ENCODE measurements around the gene TMEM269. TPM values are rescaled to one million over a fixed set of nuclear protein-coding genes. Genes with fewer than 3 reads are reported as not detected.

TMEM269 gene
- total RNA-seq, 2 donors from 2014 or later = 0.14 to 0.62 TPM

GRCh38 chr1:42769811-42770210 lies 15.0 kb upstream of the TMEM269 start:
- H3K4me1 ChIP-seq (replicated peaks) = peaks cover 9% of the 10 kb centered on the region

GRCh38 chr1:42773420-42773819 lies 11.4 kb upstream of the TMEM269 start:
- intact Hi-C loops (cut with DNase I) = no loop called here
- WGBS = 89% methylated on average over 2 of the region's 2 CpGs

More at GRCh38 chr1:42769811-42770210, 15.0 kb upstream of the TMEM269 start:
- TF ChIP-seq CTCF (IDR thresholded peaks at IDR 0.05) = no peak
- no peak for TF ChIP-seq POLR2A (IDR thresholded peaks at IDR 0.05)
- TF ChIP-seq POLR2AphosphoS5 (IDR thresholded peaks at IDR 0.05) = no peak
- 88% methylated on average over 3 of the region's 3 CpGs for WGBS
- H3K36me3 ChIP-seq = peaks cover 0 to under 1% of the 10 kb centered on the region in 2 donors
- no peaks in the 10 kb centered on the region for H3K27me3 ChIP-seq (replicated peaks; ENCODE audit: insufficient read depth)
- intact Hi-C loops (cut with DNase I) = loop anchor here (10.0 kb wide), 2 partner anchors 155 to 305 kb away; partner anchors contain the start of gene CCDC30
- H3K9me3 ChIP-seq = no peaks in the 10 kb centered on the region
- H3K27ac ChIP-seq = no peak overlapping the region
- DNase-seq (ENCODE audit: low spot score) = no peak
- H3K4me3 ChIP-seq = no peak overlapping the region

GRCh38 chr1:42774928-42775526 lies 9.8 kb upstream of the TMEM269 start:
- no peaks in the 10 kb centered on the region for H3K27me3 ChIP-seq (replicated peaks; ENCODE audit: insufficient read depth)
- H3K4me1 ChIP-seq (replicated peaks) = no peaks in the 10 kb centered on the region
- 83% methylated on average over 5 of the region's 5 CpGs for whole genome bisulfite sequencing
- no peak overlapping the region for H3K4me3 ChIP-seq
- intact Hi-C loops (cut with DNase I) = loop anchor here (5.0 kb wide), 1 partner anchor 297 kb away; no protein-coding TSS in a partner anchor
- no peak for DNase-seq (ENCODE audit: low spot score)
- H3K9me3 ChIP-seq = no peaks in the 10 kb centered on the region
- H3K27ac ChIP-seq = no peak overlapping the region
- no peak for TF ChIP-seq POLR2AphosphoS5 (IDR thresholded peaks at IDR 0.05)
- no peak for TF ChIP-seq CTCF (IDR thresholded peaks at IDR 0.05)
- TF ChIP-seq POLR2A (IDR thresholded peaks at IDR 0.05) = no peak
- H3K36me3 ChIP-seq = peaks cover 7% of the 10 kb centered on the region in 2 donors

More at GRCh38 chr1:42773420-42773819, 11.4 kb upstream of the TMEM269 start:
- H3K9me3 ChIP-seq = no peaks in the 10 kb centered on the region
- no peaks in the 10 kb centered on the region for H3K27me3 ChIP-seq (replicated peaks; ENCODE audit: insufficient read depth)
- no peak for TF ChIP-seq POLR2A (IDR thresholded peaks at IDR 0.05)
- no peak for TF ChIP-seq CTCF (IDR thresholded peaks at IDR 0.05)
- peaks cover 7% of the 10 kb centered on the region in 2 donors for H3K36me3 ChIP-seq
- H3K27ac ChIP-seq = no peak overlapping the region
- H3K4me1 ChIP-seq (replicated peaks) = no peaks in the 10 kb centered on the region
- no peak overlapping the region for H3K4me3 ChIP-seq
- no peak for DNase-seq (ENCODE audit: low spot score)

GRCh38 chr1:42776502-42776901 lies 8.3 kb upstream of the TMEM269 start:
- TF ChIP-seq POLR2AphosphoS5 (IDR thresholded peaks at IDR 0.05) (no peak), CTCF (IDR thresholded peaks at IDR 0.05) (no peak), POLR2A (IDR thresholded peaks at IDR 0.05) (no peak)
- Histone ChIP-seq H3K27ac (no peak overlapping the region), H3K9me3 (no peaks in the 10 kb centered on the region), H3K4me1 (replicated peaks) (no peaks in the 10 kb centered on the region), H3K4me3 (no peak overlapping the region), H3K27me3 (replicated peaks; ENCODE audit: insufficient read depth) (no peaks in the 10 kb centered on the region), H3K36me3 (peaks cover 7% of the 10 kb centered on the region in 2 donors)
- DNase-seq (ENCODE audit: low spot score) = no peak
- WGBS = 95% methylated on average over 6 of the region's 6 CpGs
- intact Hi-C loops (cut with DNase I) = loop anchor here (5.0 kb wide), 1 partner anchor 296 kb away; no protein-coding TSS in a partner anchor

- intact Hi-C loops (cut with DNase I) = loop anchor here (5.0 kb wide), 1 partner anchor 294 kb away; no protein-coding TSS in a partner anchor
- no peak overlapping the region for H3K27ac ChIP-seq
- TF ChIP-seq CTCF (IDR thresholded peaks at IDR 0.05) = peak in 3 of 4 experiments; percentile 25 to 59 (median 46)
- no peak for TF ChIP-seq POLR2A (IDR thresholded peaks at IDR 0.05)
- TF ChIP-seq POLR2AphosphoS5 (IDR thresholded peaks at IDR 0.05) = no peak
- H3K4me3 ChIP-seq = no peak overlapping the region
- no peaks in the 10 kb centered on the region for H3K27me3 ChIP-seq (replicated peaks; ENCODE audit: insufficient read depth)
- no peaks in the 10 kb centered on the region for H3K4me1 ChIP-seq (replicated peaks)
- H3K36me3 ChIP-seq = peaks cover 7% of the 10 kb centered on the region in 2 donors
- H3K9me3 ChIP-seq = no peaks in the 10 kb centered on the region
- no peak for DNase-seq (ENCODE audit: low spot score)
Observed at GRCh38 chr1:42777852-42778251, 6.9 kb upstream of the TMEM269 start.
